Measurements from ENCODE around the gene ARHGEF17.

Gene ARHGEF17

DNA sequence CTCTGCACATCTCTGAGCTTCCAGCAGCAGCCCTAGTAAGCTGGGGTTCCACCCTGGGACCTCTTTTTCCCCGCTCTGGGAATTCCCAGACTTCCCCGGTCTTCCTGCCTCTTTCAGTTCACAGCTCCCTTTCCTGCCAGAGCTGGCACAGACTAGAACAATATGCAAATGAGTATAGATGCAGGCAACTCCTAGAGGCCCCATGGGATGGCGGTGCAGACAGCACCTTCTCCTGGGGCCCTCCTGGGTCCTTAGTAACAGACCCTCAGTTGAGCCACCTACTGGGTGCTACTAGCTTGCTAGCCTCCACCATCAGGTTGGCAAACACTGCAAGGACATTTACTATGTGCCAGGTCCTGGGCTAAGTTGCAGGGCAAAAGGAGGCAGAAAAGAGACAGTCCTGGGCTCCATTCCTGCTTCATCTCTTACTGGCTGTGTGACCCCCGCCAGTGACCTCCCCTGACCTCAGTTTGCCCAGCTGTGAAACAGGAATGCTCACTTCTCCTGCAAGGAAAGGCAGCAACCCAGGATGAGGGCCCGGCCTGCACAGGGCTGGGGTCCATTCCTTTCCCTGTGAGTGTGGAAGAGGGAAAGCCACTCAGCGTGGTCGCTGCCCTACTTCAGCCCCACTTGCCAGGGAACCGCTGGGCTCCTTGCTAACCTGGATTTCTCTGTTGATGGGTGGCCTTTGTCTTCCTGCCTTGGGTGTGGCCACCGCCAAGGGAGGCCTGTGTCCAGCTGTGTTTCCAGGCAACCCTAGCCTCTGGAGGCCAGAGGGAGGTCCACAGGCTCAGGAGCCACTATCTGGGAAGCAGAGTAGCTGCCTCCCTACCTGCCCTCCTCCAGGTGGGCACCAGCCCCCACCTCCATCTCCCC lies 75.4 kb downstream of the ARHGEF17 start:
- no peak for DNase-seq

DNA sequence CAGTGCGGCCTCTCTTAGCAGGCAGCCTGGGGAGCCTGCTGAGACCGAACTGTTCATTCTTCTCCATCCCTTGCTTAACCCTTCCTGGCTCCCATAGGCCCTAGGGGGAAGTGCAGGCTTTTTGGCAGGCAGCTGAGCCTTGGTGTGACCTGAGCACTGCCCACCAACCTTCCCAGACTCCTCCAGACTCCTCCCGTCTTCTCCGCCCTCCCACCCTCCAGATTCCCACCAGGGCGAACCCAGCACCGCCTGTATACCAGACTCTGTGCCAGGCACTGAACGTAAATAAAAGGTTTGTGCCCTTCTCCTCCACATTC lies 76.0 kb downstream of the ARHGEF17 start:
- DNase-seq, result no peak

DNA sequence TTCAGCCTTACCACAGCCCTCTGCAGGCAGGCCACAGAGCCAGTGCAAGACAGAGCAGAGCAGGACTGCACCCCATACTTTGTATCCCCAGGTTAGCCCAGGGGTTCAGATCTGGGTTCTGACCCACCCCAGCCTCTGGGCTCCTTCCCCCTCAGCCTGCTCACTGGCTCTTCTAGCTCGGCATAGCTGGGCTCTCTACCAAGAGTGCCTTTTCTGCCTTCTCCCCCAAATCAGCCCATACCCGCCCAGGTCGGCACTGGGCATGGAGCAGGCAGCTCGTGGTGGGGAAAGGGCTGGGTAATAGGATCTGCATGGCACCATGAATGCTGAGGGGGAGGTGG lies 76.4 kb downstream of the ARHGEF17 start:
- no peak for DNase-seq

- DNase-seq, result peak; percentile 46 to 84
Measured at GRCh38 chr11:73384872-73385689, 77.0 kb downstream of the ARHGEF17 start.

- DNase-seq, result peak in 1 of 2 donors; percentile 66
Measured at GRCh38 chr11:73386016-73386415, 77.9 kb downstream of the ARHGEF17 start.

- no peak for DNase-seq
Measured at GRCh38 chr11:73386546-73386945, 78.5 kb downstream of the ARHGEF17 start.

- DNase-seq, result no peak
Measured at GRCh38 chr11:73387594-73388264, 79.7 kb downstream of the ARHGEF17 start.

DNA sequence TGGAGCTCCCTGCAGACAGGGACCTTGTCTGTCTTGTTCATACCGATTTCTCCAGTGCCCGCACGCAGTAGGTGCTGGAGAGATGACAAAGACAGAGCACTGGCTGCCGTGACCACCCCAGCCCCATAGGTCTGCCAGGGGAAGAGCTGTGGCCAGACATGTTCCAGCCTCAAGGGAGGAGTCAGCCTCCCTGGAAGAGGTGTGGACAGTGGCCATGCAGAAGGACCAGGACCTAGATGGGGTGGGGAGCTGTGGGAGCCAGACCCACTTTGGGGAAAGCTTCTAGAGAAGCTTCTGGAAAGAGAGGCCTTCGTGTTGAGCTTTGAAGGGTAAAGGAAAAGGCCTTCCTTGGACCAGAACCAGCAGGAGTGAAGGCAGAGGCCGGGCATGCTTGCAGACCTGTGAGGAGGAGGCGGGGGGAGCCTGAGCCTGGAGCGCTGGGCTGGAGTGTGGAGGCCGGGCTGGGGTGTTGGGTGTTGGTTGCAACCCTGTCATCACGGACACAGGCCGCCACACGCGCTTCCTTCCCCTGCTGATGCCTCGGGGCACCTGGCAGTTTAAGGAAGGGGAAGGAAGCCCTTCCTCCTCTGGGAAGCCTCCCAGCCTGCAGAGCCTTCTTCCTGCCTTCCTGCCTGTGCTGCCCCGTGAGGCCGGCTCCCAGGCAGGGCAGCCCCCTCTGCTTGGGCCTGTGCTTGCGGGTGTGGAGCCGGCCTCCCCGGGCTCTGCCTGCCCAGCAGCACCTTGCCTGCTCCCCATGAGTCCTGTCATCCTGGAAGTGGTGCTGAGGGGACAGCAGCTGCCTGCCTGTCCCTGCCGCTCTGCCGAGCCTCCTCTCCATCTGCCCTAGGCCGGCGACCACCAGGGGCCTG lies 80.4 kb downstream of the ARHGEF17 start:
- DNase-seq, result peak in 1 of 2 donors; percentile 45

DNA sequence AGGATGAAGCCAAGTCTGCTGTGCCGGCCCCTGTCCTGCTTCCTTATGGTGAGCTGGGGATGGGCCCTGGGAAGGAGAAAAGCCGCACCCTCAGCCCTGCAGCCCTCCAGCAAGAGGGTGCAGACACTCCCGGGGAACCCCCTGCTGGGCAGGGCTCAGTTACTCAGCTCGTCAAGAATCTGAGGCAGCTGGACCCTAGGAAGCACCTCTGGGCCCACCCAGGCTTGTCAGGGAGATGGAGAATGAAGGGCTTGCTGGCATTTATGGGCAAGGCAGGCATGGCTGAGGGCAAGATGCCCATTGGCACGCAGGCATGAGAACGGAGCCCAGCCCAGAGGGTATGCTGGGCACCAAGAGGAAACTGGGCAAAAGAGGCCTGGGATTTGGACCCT lies 81.1 kb downstream of the ARHGEF17 start:
- no peak for DNase-seq

DNA sequence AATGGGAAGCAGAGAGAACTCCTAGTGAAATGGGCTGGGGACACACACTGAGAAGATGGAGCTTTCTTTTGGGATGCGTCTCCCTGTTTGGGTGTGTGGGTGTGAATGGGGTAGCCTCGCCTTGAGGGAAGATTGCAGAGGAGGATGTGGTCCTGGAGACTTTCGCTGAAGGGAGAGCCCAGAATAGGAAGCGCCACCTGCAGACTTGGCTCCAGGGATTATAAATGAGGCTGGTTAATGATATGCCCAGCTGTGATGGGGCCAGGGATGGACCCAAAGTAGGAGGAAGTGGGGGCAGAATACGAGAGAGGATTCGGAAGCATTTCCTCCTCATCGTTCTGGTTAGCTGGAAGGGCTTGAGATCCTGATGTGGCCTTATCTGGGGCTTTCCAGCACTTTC lies 81.8 kb downstream of the ARHGEF17 start:
- DNase-seq, result no peak

DNA sequence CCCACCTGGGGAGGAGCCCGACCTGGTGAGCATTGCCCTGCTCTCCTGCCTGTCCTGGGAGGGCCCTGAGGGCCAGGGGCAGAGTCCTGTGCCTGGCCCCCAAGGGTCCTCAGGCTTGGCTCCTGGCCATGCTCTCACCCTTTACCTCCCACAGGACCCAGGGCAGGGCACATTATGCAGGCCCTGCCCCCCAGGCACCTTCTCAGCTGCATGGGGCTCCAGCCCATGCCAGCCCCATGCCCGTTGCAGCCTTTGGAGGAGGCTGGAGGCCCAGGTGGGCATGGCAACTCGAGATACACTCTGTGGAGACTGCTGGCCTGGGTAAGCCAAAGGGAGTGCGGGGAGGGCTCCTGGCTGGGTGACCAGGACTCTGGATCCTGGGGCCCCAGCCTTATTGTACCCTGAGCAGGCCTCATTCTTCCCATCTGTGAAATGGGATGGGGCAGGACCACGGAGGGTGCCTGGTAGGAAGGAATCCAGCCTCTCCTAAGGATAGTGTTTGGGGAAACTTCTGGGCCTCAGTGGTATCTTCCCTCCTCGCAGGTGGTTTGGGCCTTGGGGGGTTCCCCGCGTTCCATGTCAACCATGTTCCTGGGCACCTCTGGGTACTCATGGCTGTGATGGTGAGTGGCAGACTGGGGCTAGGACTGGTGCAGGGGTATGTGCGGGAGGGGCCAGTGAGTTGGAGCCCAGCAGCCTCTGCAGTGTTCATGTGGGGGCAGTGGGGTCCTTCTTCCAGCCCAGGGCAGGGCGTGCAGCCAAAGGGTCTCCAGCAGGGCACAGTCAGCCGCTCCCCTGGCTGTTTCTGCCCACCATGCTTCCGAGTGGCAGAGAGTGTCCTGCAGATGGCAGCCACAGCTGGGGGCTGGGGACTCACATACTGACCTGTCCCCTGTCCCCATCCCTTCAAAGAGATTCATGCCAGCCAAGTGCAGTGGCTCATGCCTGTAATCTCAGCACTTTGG lies 82.8 kb downstream of the ARHGEF17 start:
- DNase-seq, result no peak

GRCh38 chr11:73391665-73392064 lies 83.6 kb downstream of the ARHGEF17 start:
- no peak for DNase-seq

GRCh38 chr11:73392108-73393010 lies 84.3 kb downstream of the ARHGEF17 start:
- DNase-seq, result no peak

DNA sequence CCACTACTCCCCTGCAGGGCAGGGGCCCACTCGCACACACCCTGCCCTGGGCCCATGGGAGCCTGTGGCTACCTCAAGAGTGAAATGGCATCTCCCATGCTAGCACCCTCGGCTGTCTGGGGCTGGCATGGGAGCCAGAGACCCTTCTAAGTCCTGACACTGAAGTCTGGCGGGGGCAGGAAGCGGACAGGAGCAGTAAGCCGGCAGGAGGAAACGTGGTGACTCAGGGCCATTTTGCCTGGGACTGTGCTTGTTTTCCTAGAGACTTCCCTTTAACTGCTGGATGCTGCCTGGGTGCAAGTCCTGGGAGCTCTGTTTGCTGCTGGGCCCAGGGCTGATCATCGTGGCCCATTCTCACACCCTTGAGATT lies 84.9 kb downstream of the ARHGEF17 start:
- no peak for DNase-seq

DNA sequence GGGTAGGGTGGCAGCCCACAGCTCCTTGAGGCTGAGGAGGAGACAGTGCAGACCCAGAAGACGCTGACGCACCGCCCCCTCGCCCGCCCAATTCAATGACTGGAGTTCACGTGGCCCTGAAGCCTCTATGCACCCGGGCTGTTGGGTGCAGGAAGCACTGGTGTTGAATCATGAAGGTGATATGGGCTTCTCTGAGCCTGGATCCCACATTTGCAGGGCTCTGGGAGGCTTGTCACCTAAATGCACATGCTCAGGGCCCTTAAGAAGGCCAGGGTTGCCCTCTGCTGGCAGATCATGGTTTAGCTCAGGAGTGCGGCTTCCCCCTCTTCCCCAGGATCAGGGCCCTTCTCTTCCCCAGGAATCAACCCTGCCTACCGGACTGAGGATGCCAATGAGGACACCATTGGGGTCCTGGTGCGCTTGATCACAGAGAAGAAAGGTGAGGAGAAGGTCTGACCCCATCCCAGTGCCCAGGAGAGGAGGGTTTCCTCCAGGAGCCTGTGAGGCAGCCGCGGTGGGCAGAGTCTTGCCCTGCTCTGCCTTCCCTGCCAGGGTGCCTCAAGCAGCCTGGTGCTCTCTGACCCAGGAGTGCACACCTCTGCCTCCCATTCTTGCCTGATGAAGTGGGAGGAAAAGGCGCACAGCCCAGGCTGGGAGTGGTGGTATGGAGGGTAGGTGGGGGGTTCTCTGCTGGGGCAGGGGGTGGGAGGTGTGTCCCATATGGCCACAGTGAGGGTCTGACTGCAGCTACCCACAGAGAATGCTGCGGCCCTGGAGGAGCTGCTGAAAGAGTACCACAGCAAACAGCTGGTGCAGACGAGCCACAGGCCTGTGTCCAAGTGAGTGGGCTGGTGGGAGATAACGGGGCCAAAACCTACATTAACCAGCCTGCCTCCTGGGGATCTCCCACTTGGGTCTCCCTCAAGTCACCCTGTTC lies 85.7 kb downstream of the ARHGEF17 start:
- DNase-seq, result peak; percentile 67 to 71

DNA sequence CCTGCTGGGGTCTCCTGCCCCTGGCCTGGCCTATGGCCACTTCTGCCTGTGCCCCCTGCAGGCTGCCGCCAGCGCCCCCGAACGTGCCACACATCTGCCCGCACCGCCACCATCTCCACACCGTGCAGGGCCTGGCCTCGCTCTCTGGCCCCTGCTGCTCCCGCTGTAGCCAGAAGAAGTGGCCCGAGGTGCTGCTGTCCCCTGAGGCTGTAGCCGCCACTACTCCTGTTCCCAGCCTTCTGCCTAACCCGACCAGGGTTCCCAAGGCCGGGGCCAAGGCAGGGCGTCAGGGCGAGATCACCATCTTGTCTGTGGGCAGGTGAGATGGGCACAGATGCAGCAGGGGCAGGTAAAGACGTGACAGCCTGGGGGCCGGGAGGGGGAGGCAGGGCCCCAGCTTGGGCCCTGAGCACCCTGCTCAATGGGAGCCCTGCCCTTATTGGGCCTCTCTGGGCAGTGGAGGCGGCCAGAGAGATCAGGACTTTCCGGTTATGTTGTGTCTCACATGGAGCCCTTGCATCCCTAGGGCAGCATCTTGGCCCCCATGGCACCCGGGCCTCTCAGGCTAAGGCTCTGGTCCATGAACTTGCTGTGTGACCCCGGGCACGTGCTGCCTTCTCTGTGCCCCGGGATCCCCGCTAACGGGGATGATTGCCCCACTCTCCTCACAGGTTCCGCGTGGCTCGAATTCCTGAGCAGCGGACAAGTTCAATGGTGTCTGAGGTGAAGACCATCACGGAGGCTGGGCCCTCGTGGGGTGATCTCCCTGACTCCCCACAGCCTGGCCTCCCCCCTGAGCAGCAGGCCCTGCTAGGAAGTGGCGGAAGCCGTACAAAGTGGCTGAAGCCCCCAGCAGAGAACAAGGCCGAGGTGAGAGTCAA lies 86.6 kb downstream of the ARHGEF17 start:
- DNase-seq, result no peak

DNA sequence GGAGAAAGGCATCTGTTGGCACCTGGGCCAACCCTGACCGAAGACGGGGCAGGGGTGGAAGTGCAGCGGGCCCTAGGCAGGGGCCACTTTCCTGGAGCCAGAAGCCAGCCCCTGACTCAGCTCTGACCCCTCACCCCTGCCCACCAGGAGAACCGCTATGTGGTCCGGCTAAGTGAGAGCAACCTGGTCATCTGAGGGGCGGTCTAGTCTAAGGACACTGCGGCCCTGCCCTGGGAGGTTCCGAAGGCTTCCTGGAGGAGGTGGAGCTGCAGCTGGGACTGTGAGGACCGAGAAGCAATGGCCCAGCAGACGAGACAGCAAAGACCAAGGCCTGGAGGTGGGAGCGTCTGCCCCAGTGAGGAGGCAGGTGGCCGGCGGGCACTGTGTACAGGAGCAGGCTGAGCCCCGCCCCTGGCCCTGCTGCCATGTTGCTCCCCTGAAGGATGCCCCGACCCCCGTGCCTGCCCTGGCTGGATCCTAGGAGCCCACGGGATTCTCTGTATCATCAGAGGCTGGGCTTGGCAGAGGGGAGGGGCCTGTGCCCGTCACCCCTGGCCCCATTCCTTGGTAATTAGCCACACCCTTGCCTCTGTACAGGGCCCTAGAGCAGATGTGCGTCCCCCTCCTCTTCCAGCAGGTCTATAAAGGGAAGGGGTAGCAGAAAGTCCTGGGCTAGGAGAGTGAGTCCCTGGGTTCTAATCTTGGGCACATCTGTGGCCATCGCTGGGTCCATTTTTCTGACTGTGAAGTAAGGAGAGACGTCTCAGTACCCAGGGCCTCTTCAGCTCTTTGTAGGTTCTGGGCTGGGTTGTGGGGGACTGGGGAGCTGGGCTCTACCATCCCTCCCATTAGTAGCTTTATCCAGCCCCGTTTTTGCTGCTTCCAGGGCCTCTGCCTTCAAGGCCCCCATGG lies 87.5 kb downstream of the ARHGEF17 start:
- DNase-seq, result no peak

All from CD4-positive, alpha-beta T cell treated with Interleukin-1 beta for 1 hour (primary cell).